CD4-positive, alpha-beta T cell treated with Interleukin-6 at 100 ng/mL for 8 hours (primary cell): ENCODE measurements around the gene PDE4D.
"Not testable (repeated sequence)": the region's sequence is repeated elsewhere in the genome, so short reads cannot be mapped to it uniquely, and the experiment has no call there.

ENCODE experiments used
- DNase-seq: peaks from one replicate; pipeline ENCODE4 v3.0.0-alpha.2; 2020; ENCODE audit warnings: mixed read lengths, low spot score

The PDE4D gene

GRCh38 chr5:59768152-59769040, 125.1 kb downstream of the PDE4D start:
- DNase-seq = no peak

- DNase-seq = no peak
Measured at GRCh38 chr5:59767681-59768151, 125.8 kb downstream of the PDE4D start.

GRCh38 chr5:59767211-59767605, 126.3 kb downstream of the PDE4D start:
- no peak for DNase-seq

GRCh38 chr5:59766427-59767210, 126.9 kb downstream of the PDE4D start:
- DNase-seq = no peak

GRCh38 chr5:59765446-59765845, 128.1 kb downstream of the PDE4D start:
- DNase-seq = no peak

- DNase-seq = no peak
Measured at GRCh38 chr5:59764361-59764760, 129.2 kb downstream of the PDE4D start.

- DNase-seq = no peak
Measured at GRCh38 chr5:59763541-59763940, 130.0 kb downstream of the PDE4D start.

GRCh38 chr5:59762232-59762631, 131.3 kb downstream of the PDE4D start:
- not testable (repeated sequence) for DNase-seq

- DNase-seq = no peak
Measured at GRCh38 chr5:59760785-59761348, 132.7 kb downstream of the PDE4D start.

- no peak for DNase-seq
Measured at GRCh38 chr5:59759600-59760351, 133.8 kb downstream of the PDE4D start.

- no peak for DNase-seq
Measured at GRCh38 chr5:59758566-59758965, 135.0 kb downstream of the PDE4D start.

- no peak for DNase-seq
Measured at GRCh38 chr5:59757442-59757841, 136.1 kb downstream of the PDE4D start.

GRCh38 chr5:59756373-59757035, 137.0 kb downstream of the PDE4D start:
- DNase-seq = no peak

- DNase-seq = no peak
Measured at GRCh38 chr5:59755476-59755875, 138.1 kb downstream of the PDE4D start.

- DNase-seq = no peak
Measured at GRCh38 chr5:59753599-59753998, 139.9 kb downstream of the PDE4D start.

- DNase-seq = no peak
Measured at GRCh38 chr5:59749782-59750520, 143.6 kb downstream of the PDE4D start.

- DNase-seq = not testable (repeated sequence)
Measured at GRCh38 chr5:59748036-59748663, 145.4 kb downstream of the PDE4D start.

GRCh38 chr5:59746241-59746765, 147.2 kb downstream of the PDE4D start:
- no peak for DNase-seq

- DNase-seq = no peak
Measured at GRCh38 chr5:59745415-59745863, 148.1 kb downstream of the PDE4D start.

GRCh38 chr5:59744531-59744992, 149.0 kb downstream of the PDE4D start:
- DNase-seq = no peak
